DMS114 treated with DMSO at 0.1 percent for 48 hours (cell line): ENCODE data around the gene PTPRM.

ENCODE experiments used
- DNase-seq: peaks from one replicate; lab custom pipeline; 2025; ENCODE audit not compliant: unreplicated experiment; lab: John Stamatoyannopoulos, UW

Gene PTPRM

GRCh38 chr18:7886436-7886835 is 319.3 kb downstream of the PTPRM start:
- no peak for DNase-seq

GRCh38 chr18:7889515-7889914 is 322.4 kb downstream of the PTPRM start:
- no peak for DNase-seq

GRCh38 chr18:7890075-7890474 is 323.0 kb downstream of the PTPRM start:
- no peak for DNase-seq

GRCh38 chr18:7892556-7892955 is 325.4 kb downstream of the PTPRM start:
- DNase-seq, result no peak

- no peak for DNase-seq
These were observed 327.5 kb downstream of the PTPRM start for GRCh38 chr18:7894592-7894991.

GRCh38 chr18:7895346-7895745 is 328.2 kb downstream of the PTPRM start:
- DNase-seq, result no peak

- DNase-seq, result no peak
These were observed 329.0 kb downstream of the PTPRM start for GRCh38 chr18:7896161-7896560.

GRCh38 chr18:7896805-7897518 is 329.8 kb downstream of the PTPRM start:
- no peak for DNase-seq

GRCh38 chr18:7898181-7898580 is 331.1 kb downstream of the PTPRM start:
- no peak for DNase-seq

GRCh38 chr18:7899078-7899477 is 332.0 kb downstream of the PTPRM start:
- no peak for DNase-seq

GRCh38 chr18:7900091-7900490 is 333.0 kb downstream of the PTPRM start:
- no peak for DNase-seq

GRCh38 chr18:7901657-7902056 is 334.5 kb downstream of the PTPRM start:
- DNase-seq, result no peak

- no peak for DNase-seq
These were observed 335.3 kb downstream of the PTPRM start for GRCh38 chr18:7902399-7902839.

GRCh38 chr18:7904529-7904928 is 337.4 kb downstream of the PTPRM start:
- DNase-seq, result no peak

GRCh38 chr18:7908681-7909299 is 341.7 kb downstream of the PTPRM start:
- no peak for DNase-seq

- no peak for DNase-seq
These were observed 347.9 kb downstream of the PTPRM start for GRCh38 chr18:7914834-7915670.

- no peak for DNase-seq
These were observed 351.6 kb downstream of the PTPRM start for GRCh38 chr18:7918701-7919100.

GRCh38 chr18:7919565-7919964 is 352.4 kb downstream of the PTPRM start:
- no peak for DNase-seq

- no peak for DNase-seq
These were observed 354.9 kb downstream of the PTPRM start for GRCh38 chr18:7921938-7922587.

GRCh38 chr18:7923105-7923504 is 356.0 kb downstream of the PTPRM start:
- no peak for DNase-seq

GRCh38 chr18:7924616-7925015 is 357.5 kb downstream of the PTPRM start:
- DNase-seq, result no peak
